GM19025 (cell line): Measurements from ENCODE around the gene TBC1D1.

Experiments used
- ATAC-seq: cut with Tn5 transposase; IDR thresholded peaks from one replicate; pipeline ENCODE4 v1.9.1; 2021; ENCODE audit warnings: mild to moderate bottlenecking, low read depth, moderate library complexity; ENCODE audit not compliant: unreplicated experiment

The TBC1D1 gene

GRCh38 chr4:38088321-38088720, 197.4 kb downstream of the TBC1D1 start:
- no peak for ATAC-seq

- ATAC-seq: no peak
These were observed 199.1 kb downstream of the TBC1D1 start for GRCh38 chr4:38089961-38090360.

GRCh38 chr4:38090455-38091246, 199.8 kb downstream of the TBC1D1 start:
- no peak for ATAC-seq

- ATAC-seq: no peak
These were observed 200.8 kb downstream of the TBC1D1 start for GRCh38 chr4:38091636-38092035.

GRCh38 chr4:38092701-38093100, 201.8 kb downstream of the TBC1D1 start:
- no peak for ATAC-seq

- no peak for ATAC-seq
These were observed 203.5 kb downstream of the TBC1D1 start for GRCh38 chr4:38094419-38094818.

- ATAC-seq: no peak
These were observed 204.8 kb downstream of the TBC1D1 start for GRCh38 chr4:38095691-38096090.

GRCh38 chr4:38097818-38098217, 206.9 kb downstream of the TBC1D1 start:
- no peak for ATAC-seq

- ATAC-seq: no peak
These were observed 208.2 kb downstream of the TBC1D1 start for GRCh38 chr4:38099020-38099600.

- ATAC-seq: no peak
These were observed 209.1 kb downstream of the TBC1D1 start for GRCh38 chr4:38099908-38100407.

GRCh38 chr4:38100474-38101255, 209.8 kb downstream of the TBC1D1 start:
- ATAC-seq: no peak

- ATAC-seq: no peak
These were observed 210.7 kb downstream of the TBC1D1 start for GRCh38 chr4:38101563-38101962.

- no peak for ATAC-seq
These were observed 212.2 kb downstream of the TBC1D1 start for GRCh38 chr4:38102957-38103588.

GRCh38 chr4:38105475-38106220, 214.8 kb downstream of the TBC1D1 start:
- peak; percentile 99 for ATAC-seq

GRCh38 chr4:38106311-38106710, 215.4 kb downstream of the TBC1D1 start:
- ATAC-seq: no peak

GRCh38 chr4:38106886-38107514, 216.1 kb downstream of the TBC1D1 start:
- ATAC-seq: no peak

- no peak for ATAC-seq
These were observed 216.9 kb downstream of the TBC1D1 start for GRCh38 chr4:38107818-38108217.

- no peak for ATAC-seq
These were observed 218.5 kb downstream of the TBC1D1 start for GRCh38 chr4:38109370-38109769.

- no peak for ATAC-seq
These were observed 219.0 kb downstream of the TBC1D1 start for GRCh38 chr4:38109896-38110295.

- no peak for ATAC-seq
These were observed 220.1 kb downstream of the TBC1D1 start for GRCh38 chr4:38111024-38111423.
